Rectal smooth muscle tissue (tissue), 1 donor: ENCODE measurements around the gene CDT1.

Experiments used
- H3K27ac ChIP-seq: one replicate; pipeline ENCODE4 v1.7.0; 2013; ENCODE audit warnings: low read depth, low read length, inconsistent platforms
- H3K27me3 ChIP-seq: one replicate; pipeline ENCODE4 v1.7.0; 2013; ENCODE audit warnings: low read length; ENCODE audit not compliant: control insufficient read depth, insufficient read depth
- H3K36me3 ChIP-seq: one replicate; pipeline ENCODE4 v1.7.0; 2013; ENCODE audit warnings: low read length; ENCODE audit not compliant: control insufficient read depth, insufficient read depth
- H3K4me1 ChIP-seq: one replicate; pipeline ENCODE4 v1.7.0; 2013; ENCODE audit warnings: low read length; ENCODE audit not compliant: control insufficient read depth, insufficient read depth
- H3K4me3 ChIP-seq: one replicate; pipeline ENCODE4 v1.7.0; 2013; ENCODE audit warnings: low read length
- H3K9ac ChIP-seq: one replicate; pipeline ENCODE4 v1.7.0; 2013; ENCODE audit warnings: low read length

CDT1 gene

GRCh38 chr16:88806491-88807111, 3.0 kb downstream of the CDT1 start:
- peaks cover 6% of the 10 kb centered on the region for H3K36me3 ChIP-seq
- H3K4me1 ChIP-seq, result peaks cover 14% of the 10 kb centered on the region
- H3K9ac ChIP-seq, result no peak overlapping the region
- no peak overlapping the region for H3K27ac ChIP-seq
- no peak overlapping the region for H3K4me3 ChIP-seq
- no peaks in the 10 kb centered on the region for H3K27me3 ChIP-seq

GRCh38 chr16:88807142-88807625, 3.6 kb downstream of the CDT1 start:
- Histone ChIP-seq H3K4me1 (peaks cover 14% of the 10 kb centered on the region), H3K4me3 (no peak overlapping the region), H3K36me3 (peaks cover 6% of the 10 kb centered on the region), H3K27me3 (no peaks in the 10 kb centered on the region), H3K27ac (no peak overlapping the region), H3K9ac (no peak overlapping the region)

GRCh38 chr16:88807626-88808453, 4.3 kb downstream of the CDT1 start:
- Histone ChIP-seq H3K4me3 (no peak overlapping the region), H3K9ac (no peak overlapping the region), H3K36me3 (peaks cover 6% of the 10 kb centered on the region), H3K27ac (no peak overlapping the region), H3K27me3 (no peaks in the 10 kb centered on the region), H3K4me1 (peaks cover 14% of the 10 kb centered on the region)

GRCh38 chr16:88809068-88809675, 5.6 kb downstream of the CDT1 start:
- H3K27me3 ChIP-seq, result no peaks in the 10 kb centered on the region
- peaks cover 14% of the 10 kb centered on the region for H3K4me1 ChIP-seq
- H3K36me3 ChIP-seq, result peaks cover 6% of the 10 kb centered on the region
- H3K9ac ChIP-seq, result no peak overlapping the region
- H3K27ac ChIP-seq, result no peak overlapping the region
- H3K4me3 ChIP-seq, result no peak overlapping the region

- Histone ChIP-seq H3K9ac (peak overlapping the region; percentile 22), H3K36me3 (peaks cover 6% of the 10 kb centered on the region), H3K27me3 (no peaks in the 10 kb centered on the region), H3K4me1 (peaks cover 14% of the 10 kb centered on the region), H3K4me3 (no peak overlapping the region), H3K27ac (no peak overlapping the region)
Observed at GRCh38 chr16:88809676-88810165, 6.1 kb downstream of the CDT1 start.

GRCh38 chr16:88810166-88810911, 6.8 kb downstream of the CDT1 start:
- Histone ChIP-seq H3K27ac (peak overlapping the region; percentile 88), H3K4me3 (peak overlapping the region; percentile 85), H3K36me3 (peaks cover 6% of the 10 kb centered on the region), H3K27me3 (no peaks in the 10 kb centered on the region), H3K9ac (peak overlapping the region; percentile 78), H3K4me1 (peaks cover 14% of the 10 kb centered on the region)

GRCh38 chr16:88810912-88811768, 7.6 kb downstream of the CDT1 start:
- H3K9ac ChIP-seq, result peak overlapping the region; percentile 78
- peaks cover 6% of the 10 kb centered on the region for H3K36me3 ChIP-seq
- H3K27me3 ChIP-seq, result no peaks in the 10 kb centered on the region
- H3K27ac ChIP-seq, result peak overlapping the region; percentile 88
- H3K4me3 ChIP-seq, result peak overlapping the region; percentile 85
- peaks cover 14% of the 10 kb centered on the region for H3K4me1 ChIP-seq

GRCh38 chr16:88811769-88812512, 8.4 kb downstream of the CDT1 start, which contains the start of gene APRT:
TSS of gene APRT (minus strand) at chr16:88811928. CDS start at chr16:88811899, 29 bp downstream.
- H3K36me3 ChIP-seq, result peaks cover 6% of the 10 kb centered on the region
- H3K4me3 ChIP-seq, result peak within 1 kb of the TSS; percentile 85
- H3K27me3 ChIP-seq, result no peaks in the 10 kb centered on the region
- H3K9ac ChIP-seq, result peak within 1 kb of the TSS; percentile 78
- H3K27ac ChIP-seq, result peak within 1 kb of the TSS; percentile 88
- peaks cover 14% of the 10 kb centered on the region for H3K4me1 ChIP-seq

GRCh38 chr16:88812513-88813268, 9.1 kb downstream of the CDT1 start:
- H3K4me1 ChIP-seq, result peaks cover 14% of the 10 kb centered on the region
- peak overlapping the region; percentile 81 for H3K27ac ChIP-seq
- peak overlapping the region; percentile 84 for H3K4me3 ChIP-seq
- H3K9ac ChIP-seq, result peak overlapping the region; percentile 47
- no peaks in the 10 kb centered on the region for H3K27me3 ChIP-seq
- peaks cover 6% of the 10 kb centered on the region for H3K36me3 ChIP-seq

- no peak overlapping the region for H3K9ac ChIP-seq
- no peak overlapping the region for H3K27ac ChIP-seq
- no peak overlapping the region for H3K4me3 ChIP-seq
- H3K4me1 ChIP-seq, result peaks cover 14% of the 10 kb centered on the region
- H3K27me3 ChIP-seq, result no peaks in the 10 kb centered on the region
- peaks cover 6% of the 10 kb centered on the region for H3K36me3 ChIP-seq
Observed at GRCh38 chr16:88813269-88814143, 9.9 kb downstream of the CDT1 start.
